NCI-H1417 treated with DMSO at 0.1 percent for 48 hours (cell line): Measurements from ENCODE around the gene PCDHB9.
A peak's percentile ranks its signal among the peaks of the same experiment; 100 is the strongest.
"Not testable (repeated sequence)": the region's sequence is repeated elsewhere in the genome, so short reads cannot be mapped to it uniquely, and the experiment has no call there.

ENCODE experiments used
- DNase-seq: peaks from one replicate; lab custom pipeline; 2025; lab: John Stamatoyannopoulos, UW

PCDHB9 gene

DNA sequence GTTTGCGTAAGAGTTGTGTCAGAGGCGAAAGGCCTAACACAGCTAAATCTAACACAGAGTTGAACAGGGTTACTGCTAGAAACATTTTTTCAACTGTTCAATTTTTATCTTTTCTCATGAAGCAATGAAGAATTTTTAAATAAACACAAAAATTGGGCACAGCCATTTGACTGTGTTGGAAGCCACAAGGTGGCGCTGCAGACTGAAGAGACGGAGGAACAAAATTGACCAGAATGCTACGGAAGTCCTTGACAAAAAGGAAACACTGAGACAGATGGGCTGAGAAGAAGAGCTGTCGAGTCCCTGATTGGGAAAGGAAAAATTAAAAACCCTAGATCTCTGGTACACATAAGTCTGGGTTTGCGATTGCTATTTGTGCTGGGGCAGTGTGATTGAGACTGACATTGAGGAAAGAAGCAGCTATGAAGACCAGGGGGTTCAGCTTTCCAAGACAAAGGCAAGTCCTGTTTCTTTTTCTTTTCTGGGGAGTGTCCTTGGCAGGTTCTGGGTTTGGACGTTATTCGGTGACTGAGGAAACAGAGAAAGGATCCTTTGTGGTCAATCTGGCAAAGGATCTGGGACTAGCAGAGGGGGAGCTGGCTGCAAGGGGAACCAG is at the start of gene PCDHB9:
PCDHB9 (plus strand) TSS at position 265 of the 616 bp plus-strand sequence; CDS start at position 423, 158 bp downstream.
- peak; percentile 1 for DNase-seq

DNA sequence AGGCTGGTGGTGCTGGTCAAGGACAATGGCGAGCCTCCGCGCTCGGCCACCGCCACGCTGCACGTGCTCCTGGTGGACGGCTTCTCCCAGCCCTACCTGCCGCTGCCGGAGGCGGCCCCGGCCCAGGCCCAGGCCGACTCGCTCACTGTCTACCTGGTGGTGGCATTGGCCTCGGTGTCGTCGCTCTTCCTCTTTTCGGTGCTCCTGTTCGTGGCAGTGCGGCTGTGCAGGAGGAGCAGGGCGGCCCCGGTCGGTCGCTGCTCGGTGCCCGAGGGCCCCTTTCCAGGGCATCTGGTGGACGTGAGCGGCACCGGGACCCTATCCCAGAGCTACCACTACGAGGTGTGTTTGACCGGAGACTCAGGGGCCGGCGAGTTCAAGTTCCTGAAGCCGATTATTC is 49.6 kb upstream of the PCDHB9 start:
- DNase-seq: not testable (repeated sequence)

DNA sequence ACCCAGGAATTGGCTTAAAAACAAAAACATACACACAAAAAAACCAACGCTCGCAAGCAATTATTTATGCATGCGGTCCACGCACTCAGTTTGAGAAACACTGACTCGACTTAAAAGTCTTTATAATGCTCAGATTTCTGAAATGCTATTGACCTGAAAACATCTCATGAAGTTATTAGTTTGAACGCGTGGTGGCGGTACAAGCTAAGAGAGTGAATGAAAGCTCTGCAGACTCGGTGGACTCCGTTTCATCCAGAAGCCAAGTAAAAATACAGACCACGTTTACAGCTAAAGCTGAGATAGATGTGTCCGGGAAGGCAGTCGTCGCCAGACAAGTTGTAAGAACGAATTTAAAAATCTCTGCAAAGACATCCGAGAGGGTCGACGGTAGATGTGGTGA is 37.1 kb upstream of the PCDHB9 start, which contains the start of gene PCDHB6:
PCDHB6 (plus strand) TSS at position 246 of the 400 bp plus-strand sequence. CDS start 201 bp downstream, outside the sequence.
- DNase-seq: no peak

DNA sequence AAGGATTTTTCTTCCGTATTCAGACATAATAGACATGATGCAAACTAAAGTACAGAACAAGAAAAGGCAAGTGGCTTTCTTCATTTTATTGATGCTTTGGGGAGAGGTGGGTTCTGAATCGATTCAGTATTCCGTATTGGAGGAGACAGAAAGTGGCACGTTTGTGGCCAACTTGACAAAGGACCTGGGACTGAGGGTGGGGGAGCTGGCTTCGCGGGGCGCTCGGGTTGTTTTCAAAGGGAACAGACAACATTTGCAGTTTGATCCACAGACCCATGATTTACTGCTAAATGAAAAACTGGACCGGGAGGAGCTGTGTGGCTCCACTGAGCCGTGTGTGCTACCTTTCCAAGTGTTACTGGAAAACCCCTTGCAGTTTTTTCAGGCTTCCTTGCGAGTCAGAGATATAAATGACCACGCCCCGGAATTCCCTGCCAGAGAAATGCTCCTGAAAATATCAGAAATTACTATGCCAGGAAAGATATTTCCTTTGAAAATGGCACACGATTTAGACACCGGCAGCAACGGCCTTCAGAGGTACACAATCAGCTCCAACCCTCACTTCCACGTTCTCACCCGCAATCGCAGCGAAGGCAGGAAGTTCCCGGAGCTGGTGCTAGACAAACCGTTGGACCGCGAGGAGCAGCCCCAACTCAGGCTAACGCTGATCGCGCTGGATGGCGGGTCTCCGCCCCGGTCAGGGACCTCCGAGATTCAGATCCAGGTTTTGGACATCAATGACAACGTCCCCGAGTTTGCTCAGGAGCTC is 36.6 kb upstream of the PCDHB9 start:
- no peak for DNase-seq

DNA sequence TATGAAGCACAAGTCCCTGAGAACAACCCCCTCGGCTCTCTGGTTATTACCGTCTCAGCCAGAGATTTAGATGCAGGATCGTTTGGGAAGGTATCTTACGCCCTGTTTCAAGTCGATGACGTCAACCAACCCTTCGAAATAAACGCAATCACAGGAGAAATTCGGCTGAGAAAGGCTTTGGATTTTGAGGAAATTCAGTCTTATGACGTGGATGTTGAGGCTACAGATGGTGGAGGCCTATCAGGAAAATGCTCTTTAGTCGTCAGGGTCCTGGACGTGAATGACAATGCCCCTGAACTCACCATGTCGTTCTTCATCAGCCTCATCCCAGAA is 36.0 kb upstream of the PCDHB9 start:
- no peak for DNase-seq

DNA sequence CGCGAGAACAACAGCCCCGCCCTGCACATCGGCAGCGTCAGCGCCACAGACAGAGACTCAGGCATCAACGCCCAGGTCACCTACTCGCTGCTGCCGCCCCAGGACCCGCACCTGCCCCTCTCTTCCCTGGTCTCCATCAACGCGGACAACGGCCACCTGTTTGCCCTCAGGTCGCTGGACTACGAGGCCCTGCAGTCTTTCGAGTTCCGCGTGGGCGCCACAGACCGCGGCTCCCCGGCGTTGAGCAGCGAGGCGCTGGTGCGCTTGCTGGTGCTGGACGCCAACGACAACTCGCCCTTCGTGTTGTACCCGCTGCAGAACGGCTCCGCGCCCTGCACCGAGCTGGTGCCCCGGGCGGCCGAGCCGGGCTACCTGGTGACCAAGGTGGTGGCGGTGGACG is 35.3 kb upstream of the PCDHB9 start:
- not testable (repeated sequence) for DNase-seq

DNA sequence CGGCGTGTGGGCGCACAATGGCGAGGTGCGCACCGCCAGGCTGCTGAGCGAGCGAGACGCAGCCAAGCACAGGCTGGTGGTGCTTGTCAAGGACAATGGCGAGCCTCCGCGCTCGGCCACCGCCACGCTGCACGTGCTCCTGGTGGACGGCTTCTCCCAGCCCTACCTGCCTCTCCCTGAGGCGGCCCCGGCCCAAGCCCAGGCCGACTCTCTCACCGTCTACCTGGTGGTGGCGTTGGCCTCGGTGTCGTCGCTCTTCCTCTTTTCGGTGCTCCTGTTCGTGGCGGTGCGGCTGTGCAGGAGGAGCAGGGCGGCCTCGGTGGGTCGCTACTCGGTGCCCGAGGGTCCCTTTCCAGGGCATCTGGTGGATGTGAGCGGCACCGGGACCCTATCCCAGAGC is 34.9 kb upstream of the PCDHB9 start:
- DNase-seq: not testable (repeated sequence)

DNA sequence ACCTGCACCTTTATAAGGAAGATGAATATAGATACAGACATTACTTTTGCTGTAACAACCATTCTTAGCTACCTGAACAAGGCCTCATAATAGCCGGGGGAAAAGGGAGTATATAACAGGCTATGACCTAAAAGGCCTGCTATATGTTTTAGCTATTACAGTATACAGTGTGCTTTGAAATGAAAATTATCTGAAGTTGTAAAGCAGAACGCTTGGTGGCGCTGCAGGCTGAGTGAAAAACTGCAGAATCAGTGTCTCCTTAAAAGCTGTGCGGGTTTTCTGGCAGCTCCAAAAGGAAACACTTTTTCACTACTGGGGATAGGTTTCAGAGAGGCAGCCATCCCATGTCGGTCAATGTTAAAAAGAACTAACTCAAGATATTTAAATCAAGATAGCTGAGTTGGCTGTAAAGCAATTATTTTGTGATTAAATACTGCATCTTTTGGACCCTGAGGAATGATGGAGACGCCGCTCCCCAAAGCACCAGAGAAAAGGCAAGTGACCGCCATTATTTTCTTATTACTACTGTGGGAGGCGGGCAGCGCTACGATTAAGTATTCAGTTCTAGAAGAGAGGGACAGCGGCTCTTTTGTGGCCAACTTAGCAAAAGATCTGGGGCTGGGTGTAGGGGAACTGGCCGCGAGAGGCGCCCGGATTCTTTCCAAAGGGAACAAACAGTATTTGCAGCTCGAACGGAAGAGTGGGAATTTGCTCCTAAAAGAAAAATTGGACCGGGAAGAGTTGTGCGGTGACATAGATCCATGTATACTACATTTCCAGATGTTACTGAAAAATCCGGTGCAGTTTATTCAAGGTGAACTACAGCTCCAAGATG is 31.2 kb upstream of the PCDHB9 start:
- no peak for DNase-seq

DNA sequence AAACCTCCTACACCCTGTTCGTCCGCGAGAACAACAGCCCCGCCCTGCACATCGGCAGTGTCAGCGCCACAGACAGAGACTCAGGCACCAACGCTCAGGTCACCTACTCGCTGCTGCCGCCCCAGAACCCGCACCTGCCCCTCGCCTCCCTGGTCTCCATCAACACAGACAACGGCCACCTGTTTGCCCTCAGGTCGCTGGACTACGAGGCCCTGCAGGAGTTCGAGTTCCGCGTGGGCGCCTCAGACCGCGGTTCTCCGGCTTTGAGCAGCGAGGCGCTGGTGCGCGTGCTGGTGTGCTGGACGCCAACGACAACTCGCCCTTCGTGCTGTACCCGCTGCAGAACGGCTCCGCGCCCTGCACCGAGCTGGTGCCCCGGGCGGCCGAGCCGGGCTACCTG is 29.6 kb upstream of the PCDHB9 start:
- not testable (repeated sequence) for DNase-seq

DNA sequence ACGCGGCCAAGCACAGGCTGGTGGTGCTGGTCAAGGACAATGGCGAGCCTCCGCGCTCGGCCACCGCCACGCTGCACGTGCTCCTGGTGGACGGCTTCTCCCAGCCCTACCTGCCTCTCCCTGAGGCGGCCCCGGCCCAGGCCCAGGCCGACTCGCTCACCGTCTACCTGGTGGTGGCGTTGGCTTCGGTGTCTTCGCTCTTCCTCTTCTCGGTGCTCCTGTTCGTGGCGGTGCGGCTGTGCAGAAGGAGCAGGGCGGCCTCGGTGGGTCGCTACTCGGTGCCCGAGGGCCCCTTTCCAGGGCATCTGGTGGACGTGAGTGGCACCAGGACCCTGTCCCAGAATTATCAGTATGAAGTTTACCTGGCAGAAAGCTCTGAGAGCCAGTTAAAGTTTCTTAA is 29.1 kb upstream of the PCDHB9 start:
- DNase-seq: not testable (repeated sequence)

DNA sequence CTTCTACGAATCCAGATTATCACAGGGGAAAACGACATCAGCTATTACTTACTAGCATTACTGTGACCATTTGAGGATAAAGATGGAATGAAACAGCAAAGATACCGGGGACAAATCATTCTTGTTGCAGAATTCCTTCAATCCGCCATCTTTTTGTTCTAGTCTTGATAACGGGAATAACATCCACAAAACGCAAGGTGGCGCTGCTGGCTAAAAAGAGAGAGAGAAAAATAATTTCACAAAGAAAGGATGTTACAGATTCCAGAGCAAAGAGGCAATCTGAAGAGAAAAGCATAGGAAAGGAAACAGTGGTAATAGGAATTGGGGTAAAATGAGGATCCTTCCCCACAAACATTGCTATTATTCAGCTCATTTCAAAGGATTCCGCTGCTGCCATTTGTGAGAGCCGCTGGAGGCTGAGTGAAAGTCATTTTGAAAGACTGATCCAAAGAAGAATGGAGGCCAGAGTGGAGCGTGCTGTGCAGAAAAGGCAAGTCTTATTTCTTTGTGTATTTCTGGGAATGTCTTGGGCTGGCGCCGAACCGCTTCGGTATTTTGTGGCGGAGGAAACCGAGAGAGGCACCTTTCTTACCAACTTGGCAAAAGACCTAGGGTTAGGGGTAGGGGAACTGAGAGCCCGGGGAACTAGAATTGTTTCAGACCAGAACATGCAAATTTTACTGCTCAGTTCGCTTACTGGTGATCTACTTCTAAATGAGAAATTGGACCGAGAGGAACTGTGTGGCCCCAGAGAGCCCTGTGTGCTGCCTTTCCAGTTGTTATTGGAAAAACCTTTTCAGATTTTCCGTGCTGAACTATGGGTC is 14.4 kb upstream of the PCDHB9 start, which contains the start of gene PCDHB7:
PCDHB7 (plus strand) TSS at position 264 of the 824 bp plus-strand sequence; CDS start at position 456, 192 bp downstream.
- DNase-seq: no peak

DNA sequence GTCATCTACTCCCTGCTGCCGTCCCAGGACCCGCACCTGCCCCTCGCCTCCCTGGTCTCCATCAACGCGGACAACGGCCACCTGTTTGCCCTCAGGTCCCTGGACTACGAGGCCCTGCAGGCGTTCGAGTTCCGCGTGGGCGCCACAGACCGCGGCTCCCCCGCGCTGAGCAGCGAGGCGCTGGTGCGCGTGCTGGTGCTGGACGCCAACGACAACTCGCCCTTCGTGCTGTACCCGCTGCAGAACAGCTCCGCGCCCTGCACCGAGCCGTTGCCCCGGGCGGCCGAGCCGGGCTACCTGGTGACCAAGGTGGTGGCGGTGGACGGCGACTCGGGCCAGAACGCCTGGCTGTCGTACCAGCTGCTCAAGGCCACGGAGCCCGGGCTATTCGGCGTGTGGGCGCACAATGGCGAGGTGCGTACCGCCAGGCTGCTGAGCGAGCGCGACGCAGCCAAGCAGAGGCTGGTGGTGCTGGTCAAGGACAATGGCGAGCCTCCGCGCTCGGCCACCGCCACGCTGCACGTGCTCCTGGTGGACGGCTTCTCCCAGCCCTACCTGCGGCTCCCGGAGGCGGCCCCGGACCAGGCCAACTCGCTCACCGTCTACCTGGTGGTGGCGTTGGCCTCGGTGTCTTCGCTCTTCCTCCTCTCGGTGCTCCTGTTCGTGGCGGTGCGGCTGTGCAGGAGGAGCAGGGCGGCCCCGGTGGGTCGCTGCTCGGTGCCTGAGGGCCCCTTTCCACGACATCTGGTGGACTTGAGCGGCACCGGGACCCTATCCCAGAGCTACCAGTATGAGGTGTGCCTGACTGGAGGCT is 12.5 kb upstream of the PCDHB9 start:
- not testable (repeated sequence) for DNase-seq

DNA sequence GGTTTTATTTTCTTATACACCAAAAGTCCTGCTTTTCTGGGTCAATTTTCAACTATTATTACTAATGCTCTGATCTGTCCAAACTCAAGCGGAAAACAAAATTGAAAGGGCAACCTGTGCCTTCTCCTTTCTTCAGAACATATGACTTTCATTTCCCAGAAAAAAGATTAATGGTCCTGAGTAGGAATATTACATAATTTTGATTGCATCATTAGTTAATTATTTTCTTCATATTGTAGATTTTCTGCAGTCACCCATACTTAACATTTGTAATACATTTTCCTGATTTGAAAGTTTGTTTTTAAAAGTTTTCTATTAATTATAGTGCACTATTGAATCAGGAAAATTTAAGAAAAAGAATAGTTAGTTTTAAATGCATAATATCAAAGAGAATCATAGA is 11.0 kb upstream of the PCDHB9 start:
- no peak for DNase-seq

DNA sequence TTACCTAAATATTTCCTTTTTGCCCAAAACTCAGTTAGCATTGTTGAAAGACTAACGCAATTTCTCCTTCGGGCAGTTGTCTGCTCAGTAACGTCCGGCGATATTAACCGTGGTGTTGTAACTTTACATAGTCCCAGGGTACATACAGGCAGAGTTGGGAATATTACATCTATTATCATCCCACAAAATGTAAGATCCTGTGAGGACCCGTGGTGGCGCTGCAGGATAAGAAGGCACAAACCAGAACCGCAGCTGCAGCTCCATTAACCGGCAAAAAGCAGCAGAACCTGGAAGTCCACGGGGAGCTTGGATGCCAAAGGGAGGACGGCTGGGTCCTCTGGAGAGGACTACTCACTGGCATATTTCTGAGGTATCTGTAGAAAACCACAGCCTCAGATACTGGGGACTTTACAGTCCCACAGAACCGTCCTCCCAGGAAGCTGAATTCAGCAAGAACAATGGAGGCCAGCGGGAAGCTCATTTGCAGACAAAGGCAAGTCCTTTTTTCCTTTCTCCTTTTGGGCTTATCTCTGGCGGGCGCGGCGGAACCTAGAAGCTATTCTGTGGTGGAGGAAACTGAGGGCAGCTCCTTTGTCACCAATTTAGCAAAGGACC is 9.3 kb upstream of the PCDHB9 start, which contains the start of gene PCDHB8:
PCDHB8 (plus strand) TSS at position 214 of the 615 bp plus-strand sequence; CDS start at position 459, 245 bp downstream.
- not testable (repeated sequence) for DNase-seq

DNA sequence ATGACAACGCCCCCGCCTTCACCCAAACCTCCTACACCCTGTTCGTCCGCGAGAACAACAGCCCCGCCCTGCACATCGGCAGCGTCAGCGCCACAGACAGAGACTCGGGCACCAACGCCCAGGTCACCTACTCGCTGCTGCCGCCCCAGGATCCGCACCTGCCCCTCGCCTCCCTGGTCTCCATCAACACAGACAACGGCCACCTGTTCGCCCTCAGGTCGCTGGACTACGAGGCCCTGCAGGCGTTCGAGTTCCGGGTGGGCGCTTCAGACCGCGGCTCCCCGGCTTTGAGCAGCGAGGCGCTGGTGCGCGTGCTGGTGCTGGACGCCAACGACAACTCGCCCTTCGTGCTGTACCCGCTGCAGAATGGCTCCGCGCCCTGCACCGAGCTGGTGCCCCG is 7.6 kb upstream of the PCDHB9 start:
- not testable (repeated sequence) for DNase-seq

DNA sequence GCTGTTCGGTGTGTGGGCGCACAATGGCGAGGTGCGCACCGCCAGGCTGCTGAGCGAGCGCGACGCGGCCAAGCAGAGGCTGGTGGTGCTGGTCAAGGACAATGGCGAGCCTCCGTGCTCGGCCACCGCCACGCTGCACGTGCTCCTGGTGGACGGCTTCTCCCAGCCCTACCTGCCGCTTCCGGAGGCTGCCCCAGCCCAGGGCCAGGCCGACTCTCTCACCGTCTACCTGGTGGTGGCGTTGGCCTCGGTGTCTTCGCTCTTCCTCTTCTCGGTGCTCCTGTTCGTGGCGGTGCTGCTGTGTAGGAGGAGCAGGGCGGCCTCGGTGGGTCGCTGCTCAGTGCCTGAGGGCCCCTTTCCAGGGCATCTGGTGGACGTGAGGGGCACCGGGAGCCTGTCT is 7.1 kb upstream of the PCDHB9 start:
- DNase-seq: not testable (repeated sequence)

DNA sequence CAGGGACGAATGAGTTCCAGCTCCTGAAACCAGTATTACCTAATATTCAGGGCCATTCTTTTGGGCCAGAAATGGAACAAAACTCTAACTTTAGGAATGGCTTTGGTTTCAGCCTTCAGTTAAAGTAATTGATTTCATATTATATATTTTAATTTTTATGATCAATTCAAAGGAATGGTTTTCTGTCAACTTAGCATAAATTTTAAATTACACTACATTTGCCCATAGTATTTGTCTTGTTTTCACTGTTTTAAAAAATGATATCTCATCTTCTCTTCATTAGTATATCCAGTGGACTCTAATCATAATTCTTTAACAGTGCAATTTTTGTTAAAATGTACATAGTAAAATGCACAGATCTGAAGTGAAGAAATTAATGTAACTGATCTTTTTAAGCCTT is 6.6 kb upstream of the PCDHB9 start:
- DNase-seq: no peak

DNA sequence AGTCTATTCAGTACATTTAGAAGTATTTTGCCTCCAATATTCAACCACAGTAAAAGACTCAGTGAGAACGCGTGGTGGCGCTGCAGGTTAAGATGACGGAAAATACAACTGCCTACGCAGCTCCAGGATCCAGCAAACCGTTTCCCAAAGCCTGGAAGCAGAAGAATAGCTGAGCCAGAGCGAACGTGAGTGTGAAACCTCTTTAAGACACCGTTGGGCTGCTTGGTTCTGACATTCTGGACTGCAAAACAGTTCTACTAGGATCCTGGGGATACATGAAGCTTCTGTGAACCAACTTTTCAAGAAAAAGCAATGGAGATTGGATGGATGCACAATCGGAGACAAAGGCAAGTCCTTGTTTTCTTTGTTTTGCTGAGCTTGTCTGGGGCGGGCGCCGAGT is 4.7 kb upstream of the PCDHB9 start, which contains the start of gene PCDHB16:
PCDHB16 (plus strand) TSS at position 140 of the 400 bp plus-strand sequence; CDS start at position 313, 173 bp downstream.
- no peak for DNase-seq

DNA sequence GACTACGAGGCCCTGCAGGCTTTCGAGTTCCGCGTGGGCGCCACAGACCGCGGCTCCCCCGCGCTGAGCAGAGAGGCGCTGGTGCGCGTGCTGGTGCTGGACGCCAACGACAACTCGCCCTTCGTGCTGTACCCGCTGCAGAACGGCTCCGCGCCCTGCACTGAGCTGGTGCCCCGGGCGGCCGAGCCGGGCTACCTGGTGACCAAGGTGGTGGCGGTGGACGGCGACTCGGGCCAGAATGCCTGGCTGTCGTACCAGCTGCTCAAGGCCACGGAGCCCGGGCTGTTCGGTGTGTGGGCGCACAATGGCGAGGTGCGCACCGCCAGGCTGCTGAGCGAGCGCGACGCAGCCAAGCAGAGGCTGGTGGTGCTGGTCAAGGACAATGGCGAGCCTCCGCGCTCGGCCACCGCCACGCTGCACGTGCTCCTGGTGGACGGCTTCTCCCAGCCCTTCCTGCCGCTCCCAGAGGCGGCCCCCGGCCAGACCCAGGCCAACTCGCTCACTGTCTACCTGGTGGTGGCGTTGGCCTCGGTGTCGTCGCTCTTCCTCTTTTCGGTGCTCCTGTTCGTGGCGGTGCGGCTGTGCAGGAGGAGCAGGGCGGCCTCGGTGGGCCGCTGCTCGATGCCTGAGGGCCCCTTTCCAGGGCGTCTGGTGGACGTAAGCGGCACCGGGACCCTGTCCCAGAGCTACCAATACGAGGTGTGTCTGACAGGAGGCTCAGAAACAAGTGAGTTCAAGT is 2.7 kb upstream of the PCDHB9 start:
- DNase-seq: not testable (repeated sequence)
